ENCODE data around the gene DNAJB1. TPM values are rescaled to one million over a fixed set of nuclear protein-coding genes. Genes with fewer than 3 reads are reported as not detected.

The DNAJB1 gene
- total RNA-seq, 1 donor from 2014 or later, result 86.0 TPM

- DNase-seq (ENCODE audit: low spot score) (no peak), ATAC-seq (no peak)
- intact Hi-C loops (cut with DNase I), result no loop called here
These were observed 10.4 kb upstream of the DNAJB1 start for GRCh38 chr19:14528419-14529253.

DNA sequence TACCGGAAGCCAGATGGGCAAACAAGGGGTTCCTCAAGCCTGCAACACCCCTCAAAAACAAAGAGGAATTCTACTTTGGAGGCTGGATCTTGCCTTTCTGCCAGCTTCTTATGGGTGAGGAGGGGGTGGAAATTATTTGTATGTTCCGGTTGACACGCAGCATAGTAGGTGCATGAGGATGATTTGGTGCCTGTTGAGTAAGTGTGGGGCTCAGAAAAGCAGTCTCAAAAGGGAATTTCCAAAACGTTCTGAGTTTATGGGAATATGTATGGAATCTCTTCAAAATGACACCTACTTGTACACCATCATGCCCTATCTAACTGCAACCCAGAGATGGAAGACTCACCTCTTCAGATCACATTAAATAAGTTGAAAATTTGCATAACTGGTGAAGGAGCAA is 8.2 kb upstream of the DNAJB1 start:
- ATAC-seq (no peak), DNase-seq (ENCODE audit: low spot score) (no peak)
- intact Hi-C loops (cut with DNase I), result no loop called here

- ATAC-seq (no peak), DNase-seq (ENCODE audit: low spot score) (no peak)
- intact Hi-C loops (cut with DNase I), result no loop called here
These were observed 7.5 kb upstream of the DNAJB1 start for GRCh38 chr19:14525729-14526128.

DNA sequence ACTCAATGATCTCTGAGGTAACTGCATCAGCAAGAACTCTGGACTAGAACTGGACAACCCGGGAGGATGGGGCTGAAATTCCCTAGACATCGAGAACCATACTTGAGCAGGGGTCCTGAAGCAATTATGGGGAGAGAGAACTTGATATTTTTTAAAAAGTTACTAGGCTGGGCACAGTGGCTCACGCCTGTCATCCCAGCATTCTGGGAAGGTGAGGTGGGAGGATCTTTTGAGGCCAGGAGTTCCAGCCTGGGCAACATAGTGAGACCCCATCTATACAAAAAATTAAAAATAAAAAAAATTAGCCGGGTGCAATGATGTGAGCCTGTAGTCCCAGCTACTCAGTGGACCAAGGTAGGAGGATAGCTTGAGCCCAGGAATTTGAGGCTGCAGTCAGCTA is 2.3 kb upstream of the DNAJB1 start:
- DNase-seq (ENCODE audit: low spot score) (no peak), ATAC-seq (no peak)
- intact Hi-C loops (cut with DNase I), result no loop called here

GRCh38 chr19:14519860-14520407 is 1.7 kb upstream of the DNAJB1 start:
- DNase-seq (ENCODE audit: low spot score) (no peak), ATAC-seq (no peak)
- intact Hi-C loops (cut with DNase I), result no loop called here

- ATAC-seq, result no peak
- DNase-seq (ENCODE audit: low spot score), result no peak
- intact Hi-C loops (cut with DNase I), result no loop called here
These were observed 1.2 kb upstream of the DNAJB1 start for GRCh38 chr19:14519245-14519859.

GRCh38 chr19:14517446-14517839 is 754 bp downstream of the DNAJB1 start:
- ATAC-seq, result no peak
- DNase-seq (ENCODE audit: low spot score), result peak; percentile 65
- intact Hi-C loops (cut with DNase I), result no loop called here

- intact Hi-C loops (cut with DNase I), result no loop called here
- DNase-seq (ENCODE audit: low spot score) (no peak), ATAC-seq (no peak)
These were observed 1.3 kb downstream of the DNAJB1 start for GRCh38 chr19:14516746-14517438.

DNA sequence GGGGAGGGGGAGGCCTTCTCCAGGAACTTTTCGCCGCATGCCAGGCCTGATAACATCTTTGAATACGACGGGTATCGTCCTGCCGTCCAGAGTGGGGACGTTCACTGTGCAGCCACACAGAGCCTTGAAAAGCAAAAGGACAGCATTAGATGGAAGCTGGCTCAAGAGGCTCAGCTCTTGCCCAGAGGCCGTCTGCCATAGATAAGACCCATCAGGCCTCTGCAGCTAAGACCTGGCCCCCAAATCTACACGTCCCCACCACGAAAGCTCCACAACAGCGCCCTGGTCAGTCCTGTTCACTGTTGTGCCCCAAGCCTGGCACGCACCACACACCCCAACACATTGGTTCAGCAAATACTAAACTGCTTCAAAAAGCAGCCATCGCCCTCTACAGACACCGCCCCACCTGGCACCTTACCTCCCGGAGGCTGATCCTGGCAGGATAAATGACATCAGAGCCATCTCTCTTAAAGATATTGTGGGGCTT is 2.1 kb downstream of the DNAJB1 start:
- intact Hi-C loops (cut with DNase I), result no loop called here
- no peak for DNase-seq (ENCODE audit: low spot score)
- ATAC-seq, result no peak

DNA sequence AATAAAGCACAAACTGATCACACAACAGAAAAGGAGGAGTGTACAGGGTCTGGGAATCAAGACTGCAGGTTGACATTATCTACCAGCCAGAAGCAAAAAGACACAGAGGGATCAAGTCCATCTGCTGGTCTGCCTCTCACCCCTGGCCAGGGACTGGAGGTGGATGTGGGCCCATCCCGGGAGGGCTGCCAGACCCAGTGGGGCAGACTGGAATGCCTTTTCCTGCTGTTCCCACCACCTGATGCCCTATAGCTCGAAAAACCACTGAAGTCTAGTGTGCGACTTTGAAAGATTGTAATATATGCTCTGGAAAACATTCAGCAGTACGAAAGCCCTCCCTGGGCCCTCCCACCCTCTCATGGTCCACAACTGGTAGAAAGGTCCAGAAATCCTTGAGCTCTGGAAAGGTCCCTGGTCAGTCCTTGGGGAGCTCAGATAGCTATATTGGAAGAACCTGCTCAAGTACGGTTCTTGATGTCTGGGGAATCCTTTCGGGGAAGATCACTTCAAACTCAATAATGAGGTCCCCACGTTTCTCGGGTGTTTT is 2.6 kb downstream of the DNAJB1 start:
- ATAC-seq, result no peak
- no peak for DNase-seq (ENCODE audit: low spot score)
- intact Hi-C loops (cut with DNase I), result no loop called here

DNA sequence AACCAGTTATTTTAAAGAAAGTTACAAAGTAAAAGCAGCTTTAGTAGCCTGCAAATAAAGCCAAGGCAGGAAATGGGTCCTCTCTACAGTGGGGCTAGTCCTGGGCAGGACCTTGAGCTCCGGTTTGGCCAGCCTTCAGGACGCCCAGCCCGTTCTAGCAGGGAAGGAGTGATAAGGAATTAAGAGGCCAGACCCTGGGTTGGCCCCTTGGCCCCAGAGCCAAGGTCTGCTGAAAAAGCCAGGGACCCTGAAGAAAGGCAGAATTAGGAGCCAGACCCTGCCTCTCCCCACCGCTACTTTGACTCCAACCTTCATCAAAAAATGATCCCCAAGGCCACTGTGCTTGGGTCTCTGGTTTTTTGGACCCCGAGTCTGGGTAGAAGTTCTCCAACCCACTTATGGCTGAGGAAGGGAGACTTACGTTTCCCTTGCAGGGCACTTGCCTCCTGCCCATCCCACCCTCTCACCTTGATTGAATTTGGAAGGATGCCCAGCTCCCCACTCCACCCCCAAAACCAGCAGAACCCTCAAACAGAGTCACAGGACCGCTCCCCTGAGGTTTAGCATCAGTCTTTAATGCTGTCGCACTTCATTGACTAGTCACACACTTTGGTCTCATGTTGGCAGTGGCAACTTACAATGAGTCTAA is 3.9 kb downstream of the DNAJB1 start:
- ATAC-seq (no peak), DNase-seq (ENCODE audit: low spot score) (no peak)
- intact Hi-C loops (cut with DNase I), result no loop called here

GRCh38 chr19:14512406-14512961 is 5.7 kb downstream of the DNAJB1 start:
- intact Hi-C loops (cut with DNase I), result no loop called here
- DNase-seq (ENCODE audit: low spot score), result no peak
- ATAC-seq, result no peak

DNA sequence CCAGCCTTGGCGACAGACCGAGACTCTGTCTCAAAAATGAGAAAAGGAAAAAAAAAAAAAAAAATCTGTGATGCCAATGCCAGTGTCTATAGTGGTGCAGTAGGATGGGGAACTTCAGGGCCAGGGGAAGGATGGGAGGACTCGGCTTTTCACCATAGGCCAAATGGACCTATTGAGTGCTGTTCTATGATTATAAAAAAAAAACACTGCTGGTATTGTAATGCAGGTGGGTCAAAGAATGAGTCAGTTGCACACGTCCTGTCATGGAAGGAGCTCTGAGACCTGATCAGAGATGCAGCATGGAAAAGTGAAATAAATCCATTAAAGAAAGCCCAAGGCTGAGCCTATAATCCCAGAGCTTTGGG is 7.0 kb downstream of the DNAJB1 start:
- DNase-seq (ENCODE audit: low spot score), result no peak
- ATAC-seq, result no peak
- intact Hi-C loops (cut with DNase I), result no loop called here

- intact Hi-C loops (cut with DNase I), result no loop called here
- ATAC-seq (peak; percentile 84), DNase-seq (ENCODE audit: low spot score) (no peak)
These were observed 7.6 kb downstream of the DNAJB1 start for GRCh38 chr19:14510311-14511228.

GRCh38 chr19:14507704-14508542 is 10.3 kb downstream of the DNAJB1 start:
- no peak for ATAC-seq
- no peak for DNase-seq (ENCODE audit: low spot score)
- intact Hi-C loops (cut with DNase I), result no loop called here

GRCh38 chr19:14505488-14506239 is 12.5 kb downstream of the DNAJB1 start:
- intact Hi-C loops (cut with DNase I), result no loop called here
- DNase-seq (ENCODE audit: low spot score), result no peak
- ATAC-seq, result peak; percentile 44
